Stimulated activated CD8-positive, alpha-beta memory T cell treated with anti-CD3 and anti-CD28 coated beads, Interleukin-4, amount 100 ng/mL, for 24 hours (primary cell): ENCODE results near the gene TMEM184A.

Experiments used
- DNase-seq: peaks from one replicate; pipeline ENCODE4 v3.0.0-alpha.2; 2020; ENCODE audit warnings: low read depth

Gene TMEM184A

DNA sequence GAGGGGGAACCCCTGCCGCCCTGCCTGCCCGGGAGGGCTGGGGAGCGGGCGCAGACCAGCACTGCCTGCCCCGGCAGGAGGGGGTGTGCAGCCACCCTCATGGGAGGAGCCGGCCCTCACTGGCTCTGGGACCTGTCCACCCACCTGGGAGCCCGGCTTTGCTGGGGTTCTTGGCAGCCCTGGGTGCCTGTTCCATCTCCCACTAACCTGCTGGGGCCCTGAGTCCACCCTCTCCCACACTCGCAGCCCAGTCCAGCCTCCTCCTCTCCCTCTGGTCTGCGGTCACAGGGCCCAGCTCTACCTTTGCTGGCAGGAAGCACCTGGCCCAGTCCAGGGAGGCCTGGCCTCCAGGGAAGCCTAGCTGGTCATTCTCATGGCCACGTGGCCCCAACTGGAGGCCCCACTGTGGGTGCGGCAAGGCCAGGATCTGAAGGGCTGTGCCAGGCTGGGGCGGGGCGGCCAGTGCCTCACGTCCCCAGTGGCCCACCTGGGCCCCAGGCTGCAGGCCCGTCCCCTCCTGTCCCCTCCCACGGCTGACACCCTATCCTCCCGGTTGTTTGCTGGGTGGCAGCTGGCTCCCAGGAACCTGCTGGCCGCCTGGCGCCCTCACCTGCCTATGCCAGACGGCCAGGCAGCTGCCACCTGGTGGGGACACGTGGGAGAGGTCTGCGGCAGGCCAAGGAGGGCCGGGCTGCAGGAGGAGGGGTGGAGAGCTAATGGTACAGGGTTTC is at the start of gene TMEM184A:
Gene TMEM184A (minus strand): TSS at position 393 of the 731 bp plus-strand sequence. CDS start 721 bp downstream, outside the sequence.
- no peak for DNase-seq

DNA sequence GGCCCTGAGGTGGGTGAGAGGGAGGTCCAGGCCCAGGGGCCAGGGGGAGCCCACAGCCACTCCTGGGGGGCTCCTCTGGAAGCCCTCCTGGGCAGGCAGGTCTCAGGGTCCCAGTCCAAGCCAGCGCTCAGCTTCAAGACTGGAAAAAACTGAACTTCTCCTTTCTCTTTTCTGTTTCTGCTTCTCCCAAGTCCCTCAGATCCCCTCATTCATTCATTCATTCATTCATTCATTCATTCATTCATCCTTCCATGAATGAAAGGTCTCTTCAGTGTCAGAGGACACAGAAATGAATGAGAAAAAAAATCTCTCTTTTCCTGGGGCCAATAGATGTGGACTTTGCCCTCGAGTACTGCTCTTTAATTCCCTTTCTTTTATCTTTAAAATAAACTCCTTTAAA is 48.4 kb upstream of the TMEM184A start:
- DNase-seq = no peak

DNA sequence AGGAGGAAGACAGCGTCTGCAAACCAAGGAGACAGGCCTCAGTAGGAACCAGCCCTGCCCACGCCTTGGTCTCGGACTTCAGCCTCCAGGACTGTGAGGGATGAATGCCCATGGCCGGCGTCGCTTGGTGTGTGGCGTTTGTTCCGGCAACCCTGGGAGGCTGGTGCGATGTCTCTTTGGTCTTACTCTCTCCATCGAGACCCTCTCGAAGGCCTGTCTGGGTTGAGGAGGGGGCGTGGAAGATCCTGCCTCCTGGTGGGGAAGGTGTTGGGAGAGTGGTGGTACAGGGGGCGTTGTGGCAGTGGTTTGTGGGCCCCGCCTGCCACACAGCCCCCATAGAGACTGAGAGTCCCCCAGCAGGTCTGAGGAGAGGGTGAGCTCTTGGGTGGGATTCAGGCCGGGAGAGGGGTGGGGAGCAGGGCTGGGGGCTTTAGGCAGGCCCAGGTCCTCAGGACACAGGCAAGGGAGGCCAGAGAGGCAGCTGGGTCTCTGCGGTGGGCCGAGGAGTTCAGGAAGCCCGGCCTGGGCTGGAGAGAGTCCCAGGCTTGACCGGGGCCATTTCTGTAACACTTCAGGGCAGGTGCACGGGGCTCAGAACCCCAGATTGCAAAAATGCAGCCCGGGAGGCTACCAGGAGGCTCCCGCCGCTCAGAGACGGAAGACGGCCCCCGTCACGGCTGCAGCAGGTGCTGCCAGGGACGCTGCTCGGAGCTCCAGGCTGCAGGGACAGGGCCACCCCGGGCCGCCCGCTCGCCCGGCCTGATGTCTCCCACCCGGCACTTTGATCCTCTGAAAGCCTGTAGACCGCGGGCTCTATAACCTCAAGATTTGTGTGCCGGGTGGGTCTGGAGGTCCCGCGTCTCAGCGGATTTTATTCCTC is 47.6 kb upstream of the TMEM184A start:
- DNase-seq = no peak

DNA sequence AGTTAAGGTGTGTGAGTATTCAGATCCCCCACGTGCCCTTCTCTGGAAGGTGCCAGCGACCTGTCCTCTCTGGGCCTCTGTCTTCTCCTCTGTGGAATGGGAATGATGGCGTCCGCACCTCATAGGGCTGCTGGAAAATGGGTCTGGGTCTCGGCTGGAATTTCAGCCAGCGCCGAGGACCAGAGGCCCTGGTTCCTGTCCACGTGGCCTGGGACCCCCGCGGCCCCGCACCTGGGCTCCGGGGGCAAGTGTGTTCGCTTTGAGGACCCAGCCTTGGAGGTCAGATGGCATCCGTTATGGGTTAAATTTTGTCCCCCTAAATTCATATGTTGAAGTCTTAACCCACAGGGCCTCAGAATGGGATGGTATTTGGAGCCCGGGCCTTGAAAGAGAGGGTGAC is 46.4 kb upstream of the TMEM184A start:
- DNase-seq = no peak

DNA sequence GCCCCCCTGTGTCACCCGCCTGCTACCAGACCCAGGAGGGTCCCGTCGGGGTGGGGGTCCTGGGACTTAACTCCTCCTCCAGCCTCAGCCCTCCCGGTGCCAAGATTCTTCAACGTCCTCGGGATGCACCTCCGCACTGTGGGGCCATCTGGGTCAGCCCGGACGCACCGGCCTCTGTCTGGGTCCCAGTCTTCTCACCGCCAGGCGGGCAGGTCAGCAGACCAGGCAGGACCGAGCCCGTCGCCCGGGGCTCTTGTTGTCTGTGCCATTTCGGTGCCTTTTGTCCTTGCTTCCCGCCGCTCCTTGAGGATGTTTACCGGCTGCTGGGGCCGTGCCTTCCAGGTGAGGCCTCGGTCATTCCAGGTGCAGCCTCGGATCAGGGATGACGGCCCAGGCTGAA is 46.0 kb upstream of the TMEM184A start:
- DNase-seq = no peak

DNA sequence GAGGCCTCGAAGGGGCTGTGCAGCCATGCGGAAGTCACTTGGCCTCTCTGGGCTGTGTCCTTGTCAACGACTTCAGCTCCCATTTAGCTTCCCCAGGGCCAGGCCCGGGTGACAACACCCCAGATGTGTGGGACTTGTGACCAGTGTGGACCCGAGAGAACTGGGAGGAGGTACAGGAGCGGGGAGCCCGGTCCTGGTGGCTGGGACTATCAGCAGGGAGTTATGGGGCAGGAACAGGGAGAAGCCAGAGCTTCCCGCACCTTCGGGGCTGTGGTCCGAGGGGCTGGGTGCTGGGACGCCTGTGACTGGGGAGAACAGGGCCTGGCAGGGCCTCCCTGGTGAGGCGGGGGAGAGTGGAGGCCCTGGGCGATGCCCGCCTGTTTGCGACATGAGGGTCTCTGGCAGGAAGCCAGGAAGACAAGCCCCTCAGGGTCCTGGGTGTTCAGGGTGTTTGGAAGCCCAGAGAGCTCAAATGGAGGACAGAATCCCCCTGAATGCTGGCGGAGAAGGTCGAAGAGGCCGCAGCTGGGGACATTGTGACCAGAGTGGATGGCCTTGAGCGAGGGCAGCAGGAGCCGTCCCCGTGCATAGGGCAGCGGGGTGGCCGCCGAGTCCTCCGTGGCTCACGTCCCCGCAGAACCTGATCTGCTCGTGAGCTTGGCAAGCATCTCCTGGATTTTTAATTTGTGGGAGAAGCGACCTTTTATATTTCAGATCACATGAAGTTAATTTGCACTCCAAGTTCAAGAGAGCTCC is 43.8 kb upstream of the TMEM184A start:
- no peak for DNase-seq

DNA sequence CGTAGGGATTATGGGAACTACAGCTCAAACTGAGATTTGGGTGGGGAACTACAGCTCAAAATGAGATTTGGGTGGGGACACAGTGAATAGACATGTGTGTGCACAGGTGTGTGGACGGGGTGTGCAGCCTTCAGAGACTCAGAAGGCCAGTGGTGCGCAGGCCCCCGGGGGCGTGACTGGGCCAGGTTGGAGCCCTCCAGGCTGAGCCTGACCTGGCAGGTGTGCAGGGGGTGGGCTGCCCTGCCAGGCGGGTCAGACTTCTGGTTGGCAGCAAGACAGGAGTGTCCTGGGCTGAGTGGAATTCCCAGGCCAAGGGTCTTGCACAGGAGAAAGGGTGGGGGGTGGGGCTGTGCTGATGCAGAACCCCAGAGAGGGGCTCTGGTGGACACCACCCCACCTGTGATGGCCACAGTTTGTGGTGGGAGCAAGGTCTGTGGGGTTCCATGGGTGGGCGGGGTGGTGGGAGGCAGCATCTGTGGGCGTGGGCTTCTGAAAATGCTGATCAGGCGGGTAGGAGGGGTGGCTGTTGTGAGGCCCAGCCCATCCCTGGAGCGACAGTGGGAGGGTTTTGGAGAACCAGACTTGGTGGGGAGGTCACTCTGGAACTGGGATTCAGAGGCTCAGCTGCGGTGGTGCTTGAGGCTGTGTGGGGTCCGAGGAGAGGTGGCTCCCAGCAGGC is 43.1 kb upstream of the TMEM184A start:
- no peak for DNase-seq

DNA sequence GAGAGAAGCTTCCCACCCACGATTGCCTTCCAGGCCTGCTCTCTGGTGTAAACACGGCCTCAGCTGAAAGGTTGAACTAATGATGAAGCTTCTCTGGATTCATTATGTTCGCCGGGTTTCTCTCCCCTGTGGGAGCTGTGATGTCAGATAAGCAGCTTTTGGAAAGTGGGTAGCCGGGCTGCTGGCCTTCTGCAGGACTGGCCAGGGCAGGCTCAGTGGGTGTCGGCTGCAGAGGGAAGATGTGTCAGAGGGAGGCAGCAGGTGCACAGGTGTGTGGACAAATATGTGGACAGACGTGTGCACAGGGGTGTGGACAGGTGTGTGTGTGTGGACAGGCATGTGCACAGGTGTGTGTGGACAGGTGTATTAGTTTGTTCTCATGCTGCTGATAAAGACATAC is 42.3 kb upstream of the TMEM184A start:
- no peak for DNase-seq

DNA sequence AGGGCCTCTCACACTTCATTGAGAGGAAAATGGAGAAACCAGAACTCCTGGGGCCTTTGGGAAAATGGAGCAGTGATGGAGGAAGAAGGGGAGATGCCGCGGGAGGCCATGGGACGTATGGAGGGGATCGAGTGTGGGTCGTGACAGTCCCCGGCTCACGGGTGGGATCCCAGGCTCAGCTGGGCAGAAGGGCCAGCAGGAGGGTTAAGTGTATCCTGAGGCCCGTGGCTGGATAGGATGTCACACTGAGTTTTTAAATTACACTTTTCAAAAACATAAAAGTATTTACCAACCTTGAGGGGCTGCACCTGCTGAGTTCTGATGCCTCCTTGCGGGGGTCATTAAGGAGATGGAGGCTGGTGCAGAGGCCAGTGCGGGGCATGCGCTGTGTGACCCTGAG is 41.8 kb upstream of the TMEM184A start:
- DNase-seq = no peak

DNA sequence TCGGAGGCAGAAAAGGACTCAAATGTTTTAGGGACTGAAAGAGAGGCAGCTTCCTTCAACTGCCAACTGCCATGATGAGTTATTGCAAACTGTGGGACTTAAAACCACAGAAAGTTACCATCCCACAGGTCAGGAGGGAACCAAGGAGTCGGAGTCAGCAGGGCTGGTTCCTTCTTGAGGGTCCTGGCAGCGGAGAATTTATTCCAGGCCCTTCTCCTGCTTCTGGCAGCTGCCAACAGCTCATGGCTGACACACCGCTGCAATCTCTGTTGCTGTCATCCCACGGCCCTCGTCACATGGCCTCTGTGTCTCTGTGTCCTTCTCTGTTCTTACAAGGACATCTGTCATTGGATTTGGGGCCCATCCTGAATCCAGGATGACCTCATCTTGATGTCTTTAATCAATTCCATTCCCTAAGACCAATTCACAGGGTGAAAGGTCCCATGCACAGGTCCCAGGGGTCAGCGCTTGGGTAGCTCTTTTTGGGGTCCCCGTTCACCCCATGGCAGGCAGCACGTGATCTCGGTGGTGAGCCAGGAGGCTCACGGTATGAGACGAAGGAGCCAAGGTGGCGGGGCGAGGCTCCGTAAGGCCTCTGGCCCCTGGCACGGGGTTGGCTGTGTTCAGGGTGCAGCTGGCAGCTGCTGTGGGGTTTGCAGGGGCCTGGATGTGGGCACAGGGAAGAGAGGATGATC is 41.2 kb upstream of the TMEM184A start:
- DNase-seq = no peak

DNA sequence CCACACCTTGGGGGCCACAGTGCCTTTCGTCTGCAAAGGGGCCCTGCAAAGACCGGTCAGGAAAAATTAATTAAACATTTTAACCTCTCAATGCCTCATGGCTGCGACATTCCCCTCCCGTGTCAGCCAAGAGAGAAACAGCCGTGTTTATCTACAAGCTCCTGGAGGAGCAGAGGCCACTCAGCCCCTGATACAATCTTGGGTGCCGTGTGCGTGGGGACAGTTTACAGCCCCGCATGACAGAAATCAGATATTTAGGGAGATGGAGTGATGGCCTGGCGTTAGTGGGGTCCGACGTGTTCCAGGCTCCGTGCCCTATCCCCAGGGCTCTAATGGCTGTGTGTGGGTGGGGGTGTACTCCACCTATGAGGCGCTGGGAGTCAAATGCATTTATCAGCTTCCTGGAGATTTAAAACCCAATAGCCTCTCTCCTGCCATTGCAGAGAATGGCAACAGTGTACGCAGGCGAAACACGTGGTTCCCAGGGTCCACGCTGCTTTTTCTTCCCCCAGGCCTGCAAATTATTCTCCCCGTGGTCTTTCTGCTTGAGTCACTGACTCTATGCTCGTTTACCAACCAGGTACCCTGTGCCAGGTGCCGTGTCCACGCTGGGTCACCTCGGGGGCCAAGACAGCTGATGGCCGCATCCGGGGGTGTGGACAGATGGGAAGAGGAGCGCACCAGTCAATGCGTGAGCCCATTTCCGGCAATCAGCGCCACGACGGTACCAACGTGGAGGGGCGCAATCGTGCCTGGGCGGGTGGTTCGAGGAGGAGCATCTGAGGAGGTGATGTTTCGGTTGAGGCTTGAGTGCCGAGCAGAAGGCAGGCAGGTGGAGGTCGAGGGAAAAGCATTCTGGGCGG is 40.4 kb upstream of the TMEM184A start:
- no peak for DNase-seq

DNA sequence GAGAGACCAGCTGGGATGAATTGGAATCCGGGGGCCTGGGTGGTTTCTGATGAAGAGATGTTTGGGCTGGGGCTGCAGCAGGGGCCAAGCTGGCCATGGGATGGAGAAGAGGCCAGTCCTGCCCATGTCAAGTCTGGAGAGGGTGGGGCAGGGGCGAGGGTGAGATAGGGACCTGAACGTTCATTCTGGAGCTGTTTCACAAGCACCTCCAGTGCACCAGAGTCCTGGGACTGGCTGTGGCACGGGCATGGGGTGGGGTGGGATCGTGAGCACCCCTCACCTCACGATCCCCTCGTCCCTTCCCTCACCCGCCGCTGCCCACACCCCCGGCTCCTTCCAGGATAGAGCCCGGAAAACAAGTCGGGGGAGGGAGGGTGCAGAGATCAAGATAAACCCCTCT is 39.6 kb upstream of the TMEM184A start:
- DNase-seq = no peak

DNA sequence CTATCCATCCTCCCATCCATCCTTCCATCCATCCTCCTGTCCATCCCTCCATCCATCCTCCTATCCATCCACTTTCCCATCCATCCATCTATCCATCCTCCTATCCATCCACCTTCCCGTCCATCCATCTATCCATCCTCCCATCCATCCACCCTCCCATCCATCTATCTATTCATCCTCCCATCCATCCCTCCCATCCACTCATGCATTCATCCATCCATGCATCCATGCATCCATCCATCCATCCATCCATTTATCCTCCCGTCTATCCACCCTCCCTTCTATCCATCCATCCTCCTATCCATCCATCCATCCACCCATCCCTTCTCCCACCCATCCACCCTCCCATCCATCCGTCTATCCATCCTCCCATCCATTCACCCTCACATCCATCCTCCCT is 39.0 kb upstream of the TMEM184A start:
- DNase-seq = no peak

DNA sequence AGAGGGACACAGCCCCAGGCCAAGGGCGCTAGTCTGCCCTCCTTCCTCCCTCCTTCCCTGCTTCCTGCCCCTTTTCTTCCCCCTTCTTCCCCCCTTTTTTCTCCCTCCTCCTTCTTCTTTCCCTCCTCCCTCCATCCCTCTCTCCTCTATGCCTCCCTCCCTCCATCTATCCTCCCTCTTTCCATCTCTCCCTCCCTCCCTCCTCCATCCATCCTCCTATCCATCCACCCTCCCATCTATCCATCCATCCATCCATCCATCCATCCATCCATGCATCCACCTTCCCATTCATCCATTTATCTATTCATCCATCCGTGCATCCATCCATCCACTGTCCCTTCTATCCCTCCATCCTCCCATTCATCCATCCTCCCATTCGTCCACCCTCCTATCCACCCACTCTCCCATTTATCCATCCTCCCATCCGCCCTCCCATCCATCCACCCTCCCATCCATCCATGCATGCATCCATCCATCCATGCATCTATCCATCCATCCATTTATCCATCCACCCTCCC is 38.0 kb upstream of the TMEM184A start:
- no peak for DNase-seq

DNA sequence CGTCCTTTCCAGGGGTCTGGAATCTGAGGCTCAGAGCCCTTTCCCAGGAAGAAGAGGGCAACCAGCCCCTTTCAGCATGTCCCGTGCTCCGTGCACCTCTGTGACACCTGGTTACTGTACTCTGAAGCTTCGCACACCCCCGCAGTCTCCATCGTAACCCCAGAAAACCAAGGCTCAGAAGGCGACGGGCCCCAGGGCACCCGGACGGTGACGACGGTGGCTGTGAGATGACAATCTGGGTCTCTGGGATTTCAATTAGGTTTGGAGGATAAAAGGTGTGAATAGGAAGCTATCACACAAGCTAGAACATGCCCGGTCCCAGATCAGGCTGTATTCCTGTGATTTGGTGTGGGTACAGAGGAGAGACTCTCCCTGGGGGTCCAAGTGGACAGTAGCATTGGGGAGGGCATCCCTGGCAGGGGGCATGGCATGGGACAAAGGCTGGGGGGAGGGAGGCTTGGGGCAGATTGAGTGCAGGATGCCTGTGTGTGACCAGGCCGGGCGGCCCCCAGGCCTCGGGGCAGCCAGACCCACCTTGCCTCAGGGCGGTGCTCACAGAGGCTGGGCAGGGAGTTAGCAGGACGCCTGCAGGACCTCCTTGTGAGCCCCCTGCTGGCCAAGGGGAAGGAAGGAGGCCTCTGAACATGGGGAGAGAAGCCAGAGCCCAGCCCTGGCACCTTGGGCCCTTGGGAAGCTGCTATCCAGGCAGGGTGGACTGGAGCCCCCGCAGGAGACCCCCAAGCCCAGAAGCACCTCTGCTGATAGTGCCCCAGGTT is 37.3 kb upstream of the TMEM184A start:
- no peak for DNase-seq

DNA sequence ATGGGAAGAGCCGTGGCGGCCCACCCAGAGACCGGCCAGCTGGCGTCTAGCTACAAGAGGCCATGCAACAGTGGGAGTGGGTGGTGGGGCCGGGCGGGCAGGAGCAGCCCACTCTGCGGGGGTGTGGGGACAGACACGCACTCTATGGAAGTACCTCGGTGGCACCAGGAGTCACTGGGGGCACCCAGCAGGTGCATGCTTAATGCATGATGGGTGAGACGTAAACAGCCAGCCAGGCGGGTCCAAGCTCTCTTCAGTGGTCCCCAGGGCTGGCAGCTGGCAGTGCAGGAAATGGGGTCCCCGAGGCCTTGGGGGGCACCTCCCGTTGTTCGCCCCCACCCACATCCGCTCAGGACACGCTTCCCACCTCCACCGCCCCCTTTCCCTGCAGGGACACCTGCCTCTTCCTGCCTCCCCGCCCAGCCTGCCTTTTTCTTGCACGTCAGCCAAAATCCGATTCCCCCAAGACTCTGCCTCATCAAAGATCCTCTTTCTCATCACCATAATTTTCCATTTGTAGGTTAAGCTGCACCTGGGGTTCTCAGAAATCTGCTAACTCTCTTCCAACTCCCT is 36.4 kb upstream of the TMEM184A start:
- no peak for DNase-seq

DNA sequence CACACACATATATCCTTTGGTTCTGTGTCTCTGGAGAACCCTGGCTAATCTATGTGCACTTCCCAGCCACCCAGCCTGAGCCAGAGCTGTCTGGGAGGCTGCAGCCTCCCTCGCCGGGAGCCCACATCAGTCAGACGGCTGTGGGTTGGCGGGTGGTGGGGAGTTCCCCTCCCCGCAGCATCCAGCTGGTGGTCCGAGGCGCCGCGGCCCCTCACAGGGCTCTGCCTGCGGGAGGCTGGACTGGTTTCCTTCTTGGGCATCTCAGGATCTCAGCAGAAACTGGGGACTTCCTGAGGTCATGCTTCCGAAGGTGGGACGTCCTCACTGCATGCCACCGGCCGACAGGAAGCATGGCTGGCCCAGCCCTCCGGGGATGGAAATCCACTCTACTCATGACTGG is 35.9 kb upstream of the TMEM184A start:
- DNase-seq = no peak

DNA sequence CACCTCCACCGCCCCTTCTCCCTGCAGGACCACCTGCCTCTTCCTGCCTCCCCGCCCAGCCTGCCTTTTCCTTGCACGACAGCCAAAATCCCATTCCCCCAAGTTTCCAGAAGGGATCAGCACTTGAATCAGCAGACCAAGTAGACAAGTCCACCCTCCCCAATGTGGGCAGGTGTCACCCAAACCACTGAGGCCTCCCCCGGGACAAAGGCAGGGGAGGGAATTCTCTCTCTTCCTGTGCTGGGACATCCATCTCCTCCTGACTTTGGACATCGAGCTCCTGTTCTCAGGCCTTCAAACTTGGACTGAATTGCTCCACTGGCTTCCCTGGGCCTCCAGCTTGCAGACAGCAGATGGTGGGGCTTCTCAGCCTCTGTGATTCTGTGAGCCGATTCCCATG is 35.4 kb upstream of the TMEM184A start:
- DNase-seq = no peak

DNA sequence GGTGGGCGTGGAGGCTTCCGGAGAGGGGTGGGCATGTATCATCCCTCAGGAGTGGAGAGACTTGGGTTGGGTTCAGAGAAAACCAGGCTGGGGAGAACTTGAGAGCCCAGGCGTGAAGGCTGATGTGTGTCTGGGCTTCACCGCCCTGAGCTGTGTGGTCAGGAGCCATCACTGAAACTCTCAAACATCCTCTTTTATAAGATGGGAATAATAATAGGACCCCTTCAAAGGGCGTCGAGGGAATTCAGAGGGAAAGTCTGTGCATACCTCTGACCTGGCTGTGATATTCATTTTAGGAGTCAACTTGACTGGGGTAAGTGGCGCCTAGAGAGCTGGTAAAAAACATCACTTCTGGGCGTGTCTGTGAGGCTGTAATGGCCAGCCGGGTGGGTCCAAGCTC is 34.9 kb upstream of the TMEM184A start:
- DNase-seq = no peak
